HG03565 (cell line): ENCODE results near the gene NOP58.
"Not testable (repeated sequence)": the region's sequence is repeated elsewhere in the genome, so short reads cannot be mapped to it uniquely, and the experiment has no call there.

Experiments
- ATAC-seq: cut with Tn5 transposase; IDR thresholded peaks from one replicate; pipeline ENCODE4 v1.9.1; 2021; ENCODE audit warnings: mild to moderate bottlenecking, moderate library complexity; ENCODE audit not compliant: unreplicated experiment

NOP58 gene

DNA sequence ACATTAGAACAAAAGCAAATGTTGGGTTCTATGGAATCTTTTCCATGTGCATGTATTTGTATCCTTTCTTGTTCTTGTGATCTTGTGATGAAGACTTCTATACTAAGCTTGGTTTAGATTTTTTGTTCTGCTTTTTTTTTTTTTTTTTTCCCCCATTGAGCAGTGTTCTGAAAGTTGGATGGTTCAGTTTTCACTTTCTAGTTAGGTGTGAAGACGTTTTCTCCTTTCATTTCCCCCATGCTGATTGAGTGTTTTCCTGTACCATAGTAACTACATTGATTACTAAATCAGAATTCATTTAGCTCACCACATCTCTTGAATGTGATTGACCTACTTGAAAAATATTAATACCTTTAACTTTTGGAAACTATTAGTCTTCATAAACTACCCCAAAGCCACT lies 34.1 kb downstream of the NOP58 start:
- ATAC-seq, result peak; percentile 79

- no peak for ATAC-seq
Measured at GRCh38 chr2:202306034-202306433, 40.5 kb downstream of the NOP58 start.

- no peak for ATAC-seq
Measured at GRCh38 chr2:202307690-202308089, 42.1 kb downstream of the NOP58 start.

DNA sequence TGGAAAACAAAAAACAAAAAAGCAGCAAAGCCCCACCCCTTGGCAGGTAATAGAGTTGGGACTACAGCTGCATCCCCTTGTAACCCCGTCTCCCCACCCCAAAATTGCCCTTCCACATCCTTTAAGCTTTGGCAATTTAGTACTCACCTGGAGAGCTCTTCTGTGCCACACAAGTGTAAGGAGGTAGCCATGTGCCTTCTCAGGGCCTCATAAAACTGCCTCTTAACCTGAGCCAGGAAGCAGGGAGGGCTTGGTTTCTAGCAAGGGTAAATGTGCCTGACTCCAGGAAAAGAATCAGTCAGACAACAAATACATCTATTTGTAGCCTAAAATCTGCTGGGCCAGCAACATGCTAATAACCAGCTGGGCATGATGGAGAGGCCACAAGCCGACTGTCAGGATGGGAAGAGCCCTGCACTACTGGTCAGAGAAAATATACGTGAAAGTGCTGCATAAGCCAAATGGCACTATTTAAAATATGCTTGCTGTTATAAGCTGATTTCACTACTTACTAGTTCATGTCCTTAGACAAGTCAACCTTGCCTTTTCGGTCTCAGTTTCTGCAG lies 46.3 kb downstream of the NOP58 start:
- no peak for ATAC-seq

DNA sequence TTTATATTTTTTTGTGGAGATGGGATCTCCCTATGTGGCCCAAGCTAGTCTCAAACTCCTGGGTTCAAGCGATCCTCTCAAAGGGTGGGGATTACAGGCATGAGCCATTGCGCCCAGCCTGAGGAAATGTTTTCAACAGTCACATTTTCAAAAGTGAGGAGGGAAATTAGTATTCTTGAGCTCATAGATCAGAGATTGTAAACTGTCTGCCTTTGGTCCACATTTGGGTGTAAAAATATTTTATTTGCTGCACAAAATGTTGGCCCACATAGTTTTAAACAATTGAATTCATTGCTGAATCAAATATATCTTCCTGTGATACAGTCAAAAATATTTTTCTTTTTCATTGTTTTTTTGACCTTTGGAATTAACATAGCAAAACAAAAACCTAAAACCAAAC lies 48.6 kb downstream of the NOP58 start:
- no peak for ATAC-seq

- no peak for ATAC-seq
Measured at GRCh38 chr2:202317080-202317857, 51.7 kb downstream of the NOP58 start.

DNA sequence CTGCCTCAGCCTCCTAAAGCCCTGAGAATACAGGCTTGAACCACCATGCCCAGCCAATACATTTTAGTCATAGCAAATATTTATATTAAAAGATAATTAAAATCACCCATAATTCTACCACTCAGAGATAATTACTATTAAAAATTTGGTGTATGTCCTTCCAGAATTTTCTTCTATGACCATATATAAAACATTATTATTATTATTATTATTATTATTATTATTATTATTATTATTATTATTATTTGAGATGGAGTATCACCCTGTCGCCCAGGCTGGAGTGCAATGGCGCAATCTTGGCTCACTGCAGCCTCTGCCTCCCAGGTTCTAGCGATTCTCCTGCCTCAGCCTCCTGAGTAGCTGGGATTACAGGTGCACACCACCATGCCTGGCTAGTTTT lies 54.8 kb downstream of the NOP58 start:
- not testable (repeated sequence) for ATAC-seq

- ATAC-seq, result no peak
Measured at GRCh38 chr2:202322435-202322834, 56.9 kb downstream of the NOP58 start.

GRCh38 chr2:202327858-202328257 lies 62.3 kb downstream of the NOP58 start:
- ATAC-seq, result no peak

DNA sequence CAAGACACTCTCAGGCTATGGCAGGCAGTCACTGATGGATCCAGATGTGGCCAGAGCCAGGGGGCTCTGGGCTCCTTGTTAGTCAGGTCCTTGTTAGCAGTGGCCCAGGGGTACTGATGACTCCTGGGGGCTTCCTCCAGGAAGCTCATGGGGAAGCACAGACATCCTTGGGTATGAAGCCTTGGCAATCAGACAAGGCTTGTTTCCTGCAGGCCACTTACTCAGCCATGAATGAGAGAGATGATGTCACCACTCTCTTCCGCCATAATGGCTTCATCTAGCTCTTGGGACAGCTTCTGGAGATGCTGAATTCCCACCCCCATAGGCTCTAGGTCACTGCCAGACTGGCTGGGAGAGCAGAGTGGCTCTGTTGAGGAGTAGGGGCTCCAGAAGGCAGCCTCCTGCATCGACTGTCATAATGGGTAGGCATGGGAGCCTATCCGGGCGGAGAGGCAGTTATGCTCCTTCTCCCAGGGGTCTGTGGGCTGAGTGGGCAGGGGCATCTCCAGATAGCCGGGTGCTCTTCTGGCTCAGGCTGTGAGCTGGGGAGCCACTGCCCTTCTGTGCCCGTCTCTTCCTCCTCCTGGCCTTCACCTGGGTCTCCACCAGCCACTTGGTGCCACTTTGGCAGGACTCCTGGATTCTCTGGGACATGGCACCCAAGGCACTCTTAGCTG lies 70.4 kb downstream of the NOP58 start:
- ATAC-seq, result no peak

- ATAC-seq, result no peak
Measured at GRCh38 chr2:202337151-202337550, 71.6 kb downstream of the NOP58 start.

DNA sequence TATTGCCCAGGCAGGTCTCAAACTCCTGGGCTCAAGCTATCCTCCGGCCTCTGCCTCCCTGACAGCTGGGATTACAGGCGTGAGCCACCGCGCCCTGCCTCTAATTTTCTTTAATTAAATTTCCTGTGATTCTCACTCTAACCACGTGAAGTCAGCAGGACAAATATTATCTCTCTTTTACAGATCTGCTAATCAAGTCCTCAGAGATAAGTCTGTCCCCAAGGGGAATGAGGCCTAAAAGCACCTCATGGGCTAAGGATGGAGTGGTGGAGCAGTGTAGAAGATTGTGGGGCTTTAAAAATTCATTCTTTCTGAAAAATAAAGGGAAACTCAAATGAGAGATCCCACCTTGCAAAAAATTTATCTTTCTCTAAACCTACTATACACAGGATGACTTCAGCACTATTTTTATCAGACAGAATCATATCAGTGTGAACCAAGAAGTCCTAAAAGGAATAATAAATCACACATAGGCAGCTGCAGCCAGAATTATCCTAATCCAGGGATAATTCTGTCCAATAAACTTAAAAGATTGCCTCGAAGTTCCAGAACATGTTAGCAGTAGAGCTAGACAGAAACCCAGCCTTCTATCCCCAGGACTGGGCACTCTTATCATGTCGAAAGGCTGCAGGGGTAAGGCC lies 72.3 kb downstream of the NOP58 start:
- ATAC-seq, result no peak

DNA sequence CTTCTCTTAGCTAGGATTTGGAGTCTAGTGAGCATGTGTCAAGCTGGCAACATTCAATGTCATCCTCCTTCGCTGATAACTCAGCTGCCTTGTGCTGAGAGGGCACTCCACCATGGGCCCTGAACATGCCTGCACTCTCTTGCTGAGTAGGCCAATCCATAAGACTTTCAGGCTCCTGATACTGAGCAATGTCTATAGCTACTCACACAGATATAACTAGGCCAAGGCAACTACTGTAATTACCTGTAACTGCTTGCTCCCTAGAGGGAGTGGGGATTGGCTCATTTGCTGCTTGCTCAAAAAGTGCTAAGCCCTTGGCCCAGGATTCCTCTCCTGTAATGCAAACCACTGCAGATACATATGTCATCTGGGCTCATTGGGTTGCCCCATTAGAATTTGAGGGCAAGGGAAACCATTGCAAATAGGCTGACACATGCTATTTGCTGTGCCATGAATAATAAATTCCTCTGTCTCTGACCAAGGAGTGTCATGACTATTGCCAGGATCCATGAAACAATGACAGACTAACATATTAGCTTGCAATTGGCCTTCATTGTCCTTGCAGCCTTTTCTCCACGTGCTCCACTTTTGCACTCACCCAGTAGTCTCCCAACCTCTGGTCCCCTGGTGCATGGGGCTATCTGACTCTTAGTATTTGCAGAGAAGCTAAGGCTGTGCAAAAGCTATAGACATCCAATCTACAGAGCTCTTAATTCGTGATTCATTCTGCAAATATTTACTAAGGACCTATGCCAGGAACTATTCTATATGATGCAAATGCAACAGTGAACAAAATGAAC lies 73.7 kb downstream of the NOP58 start:
- ATAC-seq, result no peak

DNA sequence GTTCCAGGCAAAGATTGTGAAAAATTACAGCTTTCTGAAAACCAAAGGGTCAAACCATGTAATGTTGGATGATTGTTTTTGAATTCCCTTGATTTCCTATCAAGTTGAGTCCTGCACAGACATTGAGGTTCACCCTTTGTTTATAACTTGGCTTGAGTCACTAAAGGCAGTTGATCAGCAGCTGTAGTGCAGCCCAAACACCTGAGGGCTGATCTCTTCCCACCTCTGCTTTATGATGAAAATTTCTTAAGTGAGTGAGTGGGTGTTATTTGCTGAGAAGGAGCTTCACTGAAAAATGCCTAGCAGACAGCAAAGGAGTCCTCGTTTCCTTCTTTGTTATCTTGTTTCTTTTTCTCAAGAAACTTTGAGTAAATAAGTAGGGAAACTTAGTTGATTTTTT lies 78.6 kb downstream of the NOP58 start:
- no peak for ATAC-seq

- no peak for ATAC-seq
Measured at GRCh38 chr2:202346180-202346579, 80.6 kb downstream of the NOP58 start.
